Activated T-cell treated with anti-CD3 and anti-CD28 coated beads, Interleukin-2, amount 50 U/mL, for 48 hours (primary cell): Measurements from ENCODE around the gene DCPS.

Experiments
- DNase-seq, 2 experiments: peaks; one replicate each; pipeline ENCODE4 v3.0.0-alpha.2; 2020

Gene DCPS

GRCh38 chr11:126328938-126329643 is 25.2 kb downstream of the DCPS start:
- DNase-seq: no peak

DNA sequence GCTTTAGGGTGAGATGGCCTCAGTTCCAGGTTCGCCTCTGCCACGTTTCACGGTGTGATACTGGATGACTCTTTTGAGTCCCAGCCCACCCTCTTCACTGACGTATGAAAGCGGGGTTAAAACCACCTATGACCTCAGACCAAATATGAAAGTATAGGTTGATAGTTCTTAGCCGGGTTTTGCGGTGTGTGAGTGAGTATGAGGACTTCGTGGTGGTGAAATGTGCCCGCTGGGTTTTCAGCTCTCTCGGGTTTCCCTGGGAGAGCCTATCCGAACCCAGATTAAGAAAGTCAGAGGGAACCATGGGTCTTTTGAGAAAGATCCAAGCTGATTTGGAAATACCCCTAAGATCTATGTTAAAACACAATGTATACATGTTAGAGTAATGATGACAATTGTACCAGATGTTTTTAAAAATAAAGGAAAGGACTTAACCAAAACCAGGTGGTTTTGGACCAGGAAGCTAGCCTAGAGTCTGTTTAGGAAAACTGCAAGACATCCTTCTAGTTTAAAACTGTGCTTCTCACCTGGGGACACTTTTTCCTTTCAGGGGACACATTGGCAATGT is 25.9 kb downstream of the DCPS start:
- peak in 1 of 2 experiments; percentile 32 for DNase-seq

DNA sequence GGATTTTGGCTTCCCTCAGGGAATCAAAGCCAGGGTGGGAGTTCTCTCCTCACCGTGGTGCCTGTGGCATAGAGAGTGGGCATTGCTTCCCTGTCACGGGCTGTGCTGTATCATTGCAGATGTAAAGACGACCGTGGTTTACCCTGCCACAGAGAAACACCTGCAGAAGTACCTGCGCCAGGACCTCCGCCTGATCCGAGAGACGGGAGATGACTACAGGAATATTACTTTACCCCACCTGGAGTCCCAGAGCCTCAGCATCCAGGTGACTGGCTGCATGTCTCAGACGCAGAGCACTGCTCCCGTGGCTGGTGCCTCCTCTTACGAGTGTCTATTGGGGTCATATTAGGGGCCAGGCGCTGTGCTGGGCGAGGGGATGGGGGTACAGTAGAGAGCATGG is 27.4 kb downstream of the DCPS start:
- no peak for DNase-seq

DNA sequence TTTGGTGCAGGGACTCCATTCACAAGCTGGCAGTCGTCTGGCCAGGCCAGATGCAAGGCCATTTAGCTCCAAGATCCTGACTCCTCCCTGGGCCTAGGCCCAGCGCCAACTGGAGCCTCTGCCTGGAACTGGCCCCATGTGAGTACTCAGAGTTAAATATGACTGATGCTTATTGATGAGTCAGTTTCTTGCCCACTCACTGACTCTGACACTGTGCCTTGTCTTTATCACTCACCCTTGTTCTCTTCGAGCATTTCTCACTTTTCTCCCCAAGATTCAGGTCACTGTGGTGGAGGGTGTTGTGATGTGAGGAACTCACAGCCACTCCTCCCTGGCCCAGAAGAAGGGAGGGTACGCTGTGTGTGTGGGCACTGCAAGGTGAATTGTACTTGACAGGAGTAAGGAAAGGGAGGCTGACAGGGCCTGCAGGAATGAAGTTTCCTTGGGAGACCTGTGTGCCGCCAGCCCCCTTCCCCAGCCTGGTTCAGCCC is 28.4 kb downstream of the DCPS start:
- peak in 1 of 2 experiments; percentile 44 for DNase-seq

- DNase-seq: no peak
These were observed 29.3 kb downstream of the DCPS start for GRCh38 chr11:126333142-126333541.

- no peak for DNase-seq
These were observed 31.0 kb downstream of the DCPS start for GRCh38 chr11:126334659-126335462.

DNA sequence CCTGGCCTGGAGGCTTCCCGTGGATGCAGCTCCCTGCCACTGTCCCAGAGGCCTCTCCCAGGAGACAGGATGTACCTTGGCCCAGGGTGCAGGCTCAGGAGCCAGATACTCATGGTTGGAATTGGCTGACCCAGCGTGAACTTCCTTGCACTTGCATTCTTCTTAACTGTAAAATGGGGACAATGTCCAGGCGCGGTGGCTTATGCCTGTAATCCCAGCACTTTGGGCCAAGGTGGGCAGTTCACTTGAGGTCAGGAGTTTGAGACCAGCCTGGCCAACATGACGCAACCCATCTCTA is 31.6 kb downstream of the DCPS start:
- no peak for DNase-seq

- DNase-seq: no peak
These were observed 32.3 kb downstream of the DCPS start for GRCh38 chr11:126336138-126336541.

DNA sequence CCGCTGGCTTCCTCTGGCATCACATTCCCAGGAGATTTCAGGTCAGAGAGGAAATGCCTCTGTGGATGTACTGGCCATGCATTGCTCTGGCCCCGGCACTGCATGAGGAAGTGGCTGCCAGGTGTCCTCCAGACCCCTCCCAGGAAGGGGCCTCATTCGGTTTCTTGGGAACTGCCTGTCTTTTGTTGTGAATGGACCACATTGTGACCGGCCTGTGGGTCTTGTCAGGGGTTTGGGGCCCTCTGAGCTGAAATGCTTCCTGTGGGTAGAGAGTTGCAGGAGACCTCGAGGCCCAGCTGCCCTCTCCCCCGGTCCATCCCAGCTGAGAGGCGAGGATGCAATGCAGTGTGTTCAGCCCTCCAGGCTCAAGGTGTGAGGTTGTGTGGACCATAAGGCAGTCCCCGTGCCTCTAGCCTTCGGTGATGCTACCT is 32.8 kb downstream of the DCPS start:
- DNase-seq: no peak

GRCh38 chr11:126337126-126337473 is 33.2 kb downstream of the DCPS start:
- DNase-seq: no peak

GRCh38 chr11:126337474-126338241 is 33.8 kb downstream of the DCPS start:
- no peak for DNase-seq

GRCh38 chr11:126338346-126339055 is 34.6 kb downstream of the DCPS start:
- DNase-seq: no peak

GRCh38 chr11:126339073-126339862 is 35.4 kb downstream of the DCPS start:
- DNase-seq: no peak

DNA sequence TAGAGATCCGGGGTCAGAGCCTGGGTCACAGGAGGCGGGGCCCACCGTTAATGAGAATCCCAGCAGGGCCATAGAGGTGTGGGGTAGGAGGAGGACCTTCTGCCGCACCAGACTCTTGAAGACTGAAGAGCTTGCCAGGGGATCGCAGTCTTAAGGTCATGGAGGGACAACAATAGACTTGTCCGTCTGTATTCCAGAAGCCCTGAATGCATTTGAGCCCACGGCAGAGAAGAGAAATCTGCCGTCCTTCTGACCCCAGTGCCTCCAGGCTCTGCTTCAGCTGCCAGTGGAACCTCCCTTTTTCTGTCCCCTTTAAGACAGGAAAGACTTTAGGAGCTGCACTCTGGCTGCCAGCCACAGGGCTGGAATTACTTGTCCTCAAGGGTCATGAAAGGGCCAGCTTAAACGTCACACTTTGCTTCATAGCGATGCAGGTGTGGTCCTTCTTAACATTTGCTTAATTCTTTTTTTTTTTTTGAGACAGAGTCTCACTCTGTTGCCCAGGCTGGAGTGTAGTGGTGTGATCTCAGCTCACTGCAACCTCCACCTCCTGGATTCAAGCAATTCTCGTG is 36.1 kb downstream of the DCPS start:
- DNase-seq: no peak

DNA sequence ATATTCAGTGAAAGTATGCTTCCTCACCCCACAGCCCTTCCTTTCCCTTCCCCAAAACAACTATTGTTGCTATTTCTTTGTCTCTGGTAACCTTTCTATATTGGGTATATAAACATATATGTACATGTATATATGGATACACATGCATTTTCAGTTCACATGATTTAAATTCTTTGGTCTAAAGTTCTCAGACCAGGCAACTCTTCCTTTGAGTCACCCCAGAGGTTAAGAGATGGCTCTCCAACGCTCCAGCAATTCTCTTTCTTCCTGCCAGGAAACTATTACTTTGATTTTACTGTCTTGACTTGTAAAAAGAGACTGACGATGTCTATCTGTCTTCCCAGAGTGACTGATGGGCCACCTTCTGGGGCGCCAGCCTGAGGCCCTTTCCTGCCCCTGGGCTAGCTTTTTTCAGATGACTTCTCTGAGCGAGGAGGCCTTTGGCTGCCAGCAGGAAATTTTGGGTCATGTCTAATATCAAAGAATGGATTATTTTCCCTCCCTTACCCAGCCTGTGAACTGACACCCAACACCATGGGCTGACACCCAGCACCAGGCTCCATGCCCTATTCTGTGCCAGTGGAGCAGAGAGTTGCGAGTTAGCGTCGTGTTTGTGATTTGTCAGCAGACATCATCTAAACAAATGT is 37.2 kb downstream of the DCPS start:
- DNase-seq: no peak

- DNase-seq: no peak
These were observed 37.9 kb downstream of the DCPS start for GRCh38 chr11:126341760-126342161.

- no peak for DNase-seq
These were observed 39.2 kb downstream of the DCPS start for GRCh38 chr11:126343051-126343450.

GRCh38 chr11:126344141-126345080 is 40.6 kb downstream of the DCPS start:
- DNase-seq: no peak

DNA sequence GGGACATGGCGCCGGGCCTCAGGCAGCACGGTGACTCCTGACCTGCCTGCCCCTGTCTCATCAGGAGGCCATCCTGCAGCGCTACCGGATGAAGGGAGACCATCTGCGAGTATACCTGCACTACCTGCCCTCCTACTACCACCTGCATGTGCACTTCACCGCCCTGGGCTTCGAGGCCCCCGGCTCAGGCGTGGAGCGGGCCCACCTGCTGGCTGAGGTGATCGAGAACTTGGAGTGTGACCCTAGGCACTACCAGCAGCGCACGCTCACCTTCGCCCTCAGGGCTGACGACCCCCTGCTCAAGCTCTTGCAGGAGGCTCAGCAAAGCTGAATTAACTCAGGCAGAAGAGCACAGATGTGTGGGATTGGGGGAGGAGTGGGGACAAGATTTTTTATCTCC is 41.4 kb downstream of the DCPS start:
- DNase-seq: no peak
